Measurements from ENCODE around the gene TMEFF2.

DNA sequence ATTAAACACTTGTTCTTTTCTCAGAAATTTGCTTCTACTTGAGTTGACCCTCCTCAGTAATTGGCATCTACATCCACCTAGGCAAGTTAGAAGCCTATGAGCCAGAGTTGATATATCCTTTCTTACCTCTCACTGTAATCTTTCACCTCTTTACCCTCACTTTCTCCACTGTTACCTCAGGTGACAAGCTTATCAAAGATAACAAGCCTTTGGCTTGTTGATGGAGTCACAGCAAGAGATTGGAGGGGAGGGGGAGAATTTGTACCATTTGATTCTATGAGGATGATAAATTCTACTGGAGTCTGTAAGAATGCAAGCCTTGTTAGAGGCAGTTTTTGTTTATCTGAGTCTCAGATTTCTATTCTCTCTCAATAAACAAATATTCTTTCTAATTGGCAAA is 176.9 kb downstream of the TMEFF2 start:
- TF ChIP-seq, protein P1, sequence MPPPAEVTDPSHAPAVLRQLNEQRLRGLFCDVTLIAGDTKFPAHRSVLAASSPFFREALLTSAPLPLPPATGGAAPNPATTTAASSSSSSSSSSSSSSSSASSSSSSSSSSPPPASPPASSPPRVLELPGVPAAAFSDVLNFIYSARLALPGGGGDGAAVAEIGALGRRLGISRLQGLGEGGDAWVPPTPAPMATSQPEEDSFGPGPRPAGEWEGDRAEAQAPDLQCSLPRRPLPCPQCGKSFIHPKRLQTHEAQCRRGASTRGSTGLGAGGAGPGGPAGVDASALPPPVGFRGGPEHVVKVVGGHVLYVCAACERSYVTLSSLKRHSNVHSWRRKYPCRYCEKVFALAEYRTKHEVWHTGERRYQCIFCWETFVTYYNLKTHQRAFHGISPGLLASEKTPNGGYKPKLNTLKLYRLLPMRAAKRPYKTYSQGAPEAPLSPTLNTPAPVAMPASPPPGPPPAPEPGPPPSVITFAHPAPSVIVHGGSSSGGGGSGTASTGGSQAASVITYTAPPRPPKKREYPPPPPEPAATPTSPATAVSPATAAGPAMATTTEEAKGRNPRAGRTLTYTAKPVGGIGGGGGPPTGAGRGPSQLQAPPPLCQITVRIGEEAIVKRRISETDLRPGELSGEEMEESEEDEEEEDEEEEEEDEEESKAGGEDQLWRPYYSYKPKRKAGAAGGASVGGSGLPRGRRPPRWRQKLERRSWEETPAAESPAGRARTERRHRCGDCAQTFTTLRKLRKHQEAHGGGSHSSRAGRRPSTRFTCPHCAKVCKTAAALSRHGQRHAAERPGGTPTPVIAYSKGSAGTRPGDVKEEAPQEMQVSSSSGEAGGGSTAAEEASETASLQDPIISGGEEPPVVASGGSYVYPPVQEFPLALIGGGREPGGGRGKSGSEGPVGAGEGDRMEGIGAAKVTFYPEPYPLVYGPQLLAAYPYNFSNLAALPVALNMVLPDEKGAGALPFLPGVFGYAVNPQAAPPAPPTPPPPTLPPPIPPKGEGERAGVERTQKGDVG (CRISPR knock-in tag; IDR thresholded peaks at IDR 0.05) = no peak
- TF ChIP-seq POLR2A (IDR thresholded peaks at IDR 0.05; ENCODE audit: low read depth, low read length) (no peak), POLR2AphosphoS5 (IDR thresholded peaks at IDR 0.05; ENCODE audit: low read length) (no peak)
